Measurements from ENCODE around the gene BBOX1. TPM values are rescaled to one million over a fixed set of nuclear protein-coding genes. Genes with fewer than 3 reads are reported as not detected.

BBOX1 gene
- total and polyA plus RNA-seq, 4 donors, result 2.8 to 18.4 (median 9.0) TPM

GRCh38 chr11:27097551-27097950 is 56.9 kb downstream of the BBOX1 start:
- Histone ChIP-seq H3K9ac (ENCODE audit: low read depth in 1 of 2, low read length in 2 of 2) (no peak overlapping the region), H3K4me1 (ENCODE audit: control insufficient read depth in 4 of 4, insufficient read depth in 4 of 4, low read length in 3 of 4) (peaks cover 0 to 25% (median 20%) of the 10 kb centered on the region in 4 donors), H3K4me3 (ENCODE audit: low read depth in 1 of 3, low read length in 3 of 3) (no peak overlapping the region), H3K9me3 (ENCODE audit: control insufficient read depth in 4 of 4, low read length in 3 of 4) (no peaks in the 10 kb centered on the region), H3K27ac (ENCODE audit: low read depth in 1 of 2, low read length in 2 of 2) (no peak overlapping the region), H3K27me3 (ENCODE audit: control insufficient read depth in 4 of 4, insufficient read depth in 4 of 4, low read length in 3 of 4) (no peaks in the 10 kb centered on the region), H3K36me3 (ENCODE audit: control insufficient read depth in 4 of 4, insufficient read depth in 3 of 4, low read depth in 1 of 4, low read length in 3 of 4) (no peaks in the 10 kb centered on the region)
- TF ChIP-seq EGR1 (IDR thresholded peaks at IDR 0.05; ENCODE audit: low read depth in 2 of 2) (no peak), RAD21 (IDR thresholded peaks at IDR 0.05) (peak in 1 of 2 donors; percentile 5), MAX (IDR thresholded peaks at IDR 0.05) (no peak), GABPA (IDR thresholded peaks at IDR 0.05 in 1 of 2, conservative IDR thresholded peaks at IDR 0.05 in 1 of 2) (no peak), HNF4G (IDR thresholded peaks at IDR 0.05) (no peak), FOXA1 (IDR thresholded peaks at IDR 0.05) (no peak), ZBTB33 (IDR thresholded peaks at IDR 0.05) (no peak), NR2F2 (IDR thresholded peaks at IDR 0.05) (no peak), YY1 (IDR thresholded peaks at IDR 0.05) (peak; percentile 11), CTCF (IDR thresholded peaks at IDR 0.05; ENCODE audit: low read depth, low read length, missing input control) (no peak), RXRA (IDR thresholded peaks at IDR 0.05) (peak in 1 of 2 donors; percentile 34), REST (IDR thresholded peaks at IDR 0.05) (no peak), TAF1 (conservative IDR thresholded peaks at IDR 0.05) (no peak), ATF3 (IDR thresholded peaks at IDR 0.05) (peak; percentile 38), SP1 (IDR thresholded peaks at IDR 0.05) (no peak), HNF4A (conservative IDR thresholded peaks at IDR 0.05) (peak; percentile 37 to 49), FOXA2 (IDR thresholded peaks at IDR 0.05) (no peak), JUND (IDR thresholded peaks at IDR 0.05) (no peak)
- DNase-seq (ENCODE audit: low spot score), result no peak
- WGBS, result 47% methylated on average over 4 of the region's 4 CpGs

Measured in liver (tissue), 9 donors.